Measurements from ENCODE around the gene PDE7B.

The PDE7B gene

GRCh38 chr6:136063096-136063495 is 211.6 kb downstream of the PDE7B start:
- Histone ChIP-seq H3K4me3 (ENCODE audit: low read length, poor library complexity, severe bottlenecking) (no peak overlapping the region), H3K9me3 (ENCODE audit: insufficient read depth, low read depth, low read length) (no peaks in the 10 kb centered on the region), H2AFZ (ENCODE audit: low read length) (no peak overlapping the region), H3K9ac (ENCODE audit: low read depth, low read length, poor library complexity, severe bottlenecking) (no peak overlapping the region), H3K9me2 (replicated peaks; ENCODE audit: low read depth, low read length) (no peaks in the 10 kb centered on the region), H3F3A (ENCODE audit: low read depth) (no peaks in the 10 kb centered on the region), H3K36me3 (ENCODE audit: insufficient read depth, low read length) (no peaks in the 10 kb centered on the region), H3K4me2 (ENCODE audit: low read depth, low read length, poor library complexity, severe bottlenecking) (no peak overlapping the region), H3K4me1 (ENCODE audit: insufficient read depth, low read length, poor library complexity, severe bottlenecking) (no peaks in the 10 kb centered on the region), H4K20me1 (ENCODE audit: insufficient read depth, low read length, poor library complexity, severe bottlenecking) (no peaks in the 10 kb centered on the region), H3K27me3 (ENCODE audit: insufficient read depth, low read length, poor library complexity, severe bottlenecking) (no peaks in the 10 kb centered on the region), H3K79me2 (ENCODE audit: insufficient read depth, low read length) (no peaks in the 10 kb centered on the region)
- no peak for TF ChIP-seq CTCF (conservative IDR thresholded peaks at IDR 0.05; ENCODE audit: low read length)

- Histone ChIP-seq H4K20me1 (ENCODE audit: insufficient read depth, low read length, poor library complexity, severe bottlenecking) (no peaks in the 10 kb centered on the region), H2AFZ (ENCODE audit: low read length) (no peak overlapping the region), H3K4me2 (ENCODE audit: low read depth, low read length, poor library complexity, severe bottlenecking) (no peak overlapping the region), H3F3A (ENCODE audit: low read depth) (no peaks in the 10 kb centered on the region), H3K9ac (ENCODE audit: low read depth, low read length, poor library complexity, severe bottlenecking) (no peak overlapping the region), H3K9me2 (replicated peaks; ENCODE audit: low read depth, low read length) (no peaks in the 10 kb centered on the region), H3K4me3 (ENCODE audit: low read length, poor library complexity, severe bottlenecking) (no peak overlapping the region), H3K4me1 (ENCODE audit: insufficient read depth, low read length, poor library complexity, severe bottlenecking) (no peaks in the 10 kb centered on the region), H3K79me2 (ENCODE audit: insufficient read depth, low read length) (no peaks in the 10 kb centered on the region), H3K9me3 (ENCODE audit: insufficient read depth, low read depth, low read length) (no peaks in the 10 kb centered on the region), H3K27me3 (ENCODE audit: insufficient read depth, low read length, poor library complexity, severe bottlenecking) (no peaks in the 10 kb centered on the region), H3K36me3 (ENCODE audit: insufficient read depth, low read length) (no peaks in the 10 kb centered on the region)
- TF ChIP-seq EZH2phosphoT487 (IDR thresholded peaks at IDR 0.05; ENCODE audit: borderline replicate concordance) (no peak), CTCF (conservative IDR thresholded peaks at IDR 0.05; ENCODE audit: low read length) (no peak)
These were observed 214.5 kb downstream of the PDE7B start for GRCh38 chr6:136066005-136066404.

GRCh38 chr6:136067731-136068341 is 216.3 kb downstream of the PDE7B start:
- TF ChIP-seq CTCF (conservative IDR thresholded peaks at IDR 0.05; ENCODE audit: low read length) = no peak
- TF ChIP-seq EZH2phosphoT487 (IDR thresholded peaks at IDR 0.05; ENCODE audit: borderline replicate concordance) = no peak
- no peak overlapping the region for H2AFZ ChIP-seq (ENCODE audit: low read length)

More at GRCh38 chr6:136067731-136068341, 216.3 kb downstream of the PDE7B start:
- Histone ChIP-seq H3K36me3 (ENCODE audit: insufficient read depth, low read length) (no peaks in the 10 kb centered on the region), H3K9me2 (replicated peaks; ENCODE audit: low read depth, low read length) (no peaks in the 10 kb centered on the region), H4K20me1 (ENCODE audit: insufficient read depth, low read length, poor library complexity, severe bottlenecking) (no peaks in the 10 kb centered on the region), H3K79me2 (ENCODE audit: insufficient read depth, low read length) (no peaks in the 10 kb centered on the region), H3K4me3 (ENCODE audit: low read length, poor library complexity, severe bottlenecking) (no peak overlapping the region), H3K4me1 (ENCODE audit: insufficient read depth, low read length, poor library complexity, severe bottlenecking) (no peaks in the 10 kb centered on the region), H3K9me3 (ENCODE audit: insufficient read depth, low read depth, low read length) (no peaks in the 10 kb centered on the region), H3K4me2 (ENCODE audit: low read depth, low read length, poor library complexity, severe bottlenecking) (no peak overlapping the region), H3F3A (ENCODE audit: low read depth) (no peaks in the 10 kb centered on the region), H3K27me3 (ENCODE audit: insufficient read depth, low read length, poor library complexity, severe bottlenecking) (no peaks in the 10 kb centered on the region), H3K9ac (ENCODE audit: low read depth, low read length, poor library complexity, severe bottlenecking) (no peak overlapping the region)
